T-helper 22 cell (primary cell): ENCODE data around the gene PPIA.
A peak's percentile ranks its signal among the peaks of the same experiment; 100 is the strongest.
"Not testable (repeated sequence)": the region's sequence is repeated elsewhere in the genome, so short reads cannot be mapped to it uniquely, and the experiment has no call there.

Experiments
- DNase-seq: peaks from one replicate; pipeline ENCODE4 v3.0.0-alpha.2; 2020; ENCODE audit warnings: low read depth

PPIA gene

GRCh38 chr7:44787762-44788161, 8.7 kb upstream of the PPIA start:
- DNase-seq: no peak

GRCh38 chr7:44789990-44790389, 6.5 kb upstream of the PPIA start:
- no peak for DNase-seq

GRCh38 chr7:44791278-44792219, 4.9 kb upstream of the PPIA start:
- DNase-seq: no peak

GRCh38 chr7:44793919-44794318, 2.6 kb upstream of the PPIA start:
- no peak for DNase-seq

- DNase-seq: no peak
Observed at GRCh38 chr7:44794331-44794730, 2.1 kb upstream of the PPIA start.

- no peak for DNase-seq
Observed at GRCh38 chr7:44796034-44796503, 412 bp upstream of the PPIA start.

- DNase-seq: peak; percentile 76
Observed at GRCh38 chr7:44797329-44798258, 1.1 kb downstream of the PPIA start.

- DNase-seq: no peak
Observed at GRCh38 chr7:44798649-44799305, 2.3 kb downstream of the PPIA start.

GRCh38 chr7:44799939-44800338, 3.5 kb downstream of the PPIA start:
- no peak for DNase-seq

GRCh38 chr7:44801890-44802289, 5.4 kb downstream of the PPIA start:
- no peak for DNase-seq

- DNase-seq: no peak
Observed at GRCh38 chr7:44802418-44803025, 6.0 kb downstream of the PPIA start.

GRCh38 chr7:44803828-44804519, 7.5 kb downstream of the PPIA start:
- DNase-seq: not testable (repeated sequence)

- DNase-seq: no peak
Observed at GRCh38 chr7:44805950-44806349, 9.5 kb downstream of the PPIA start.

GRCh38 chr7:44808914-44809393, 12.5 kb downstream of the PPIA start:
- no peak for DNase-seq

- no peak for DNase-seq
Observed at GRCh38 chr7:44811093-44811492, 14.6 kb downstream of the PPIA start.

- DNase-seq: no peak
Observed at GRCh38 chr7:44811571-44811970, 15.1 kb downstream of the PPIA start.

- no peak for DNase-seq
Observed at GRCh38 chr7:44814919-44815318, 18.4 kb downstream of the PPIA start.

GRCh38 chr7:44819292-44819691, 22.8 kb downstream of the PPIA start:
- no peak for DNase-seq

- DNase-seq: no peak
Observed at GRCh38 chr7:44823255-44823781, 26.8 kb downstream of the PPIA start.

- no peak for DNase-seq
Observed at GRCh38 chr7:44824894-44825526, 28.5 kb downstream of the PPIA start.
